ENCODE results near the gene TMEM39A. TPM values are rescaled to one million over a fixed set of nuclear protein-coding genes. Genes with fewer than 3 reads are reported as not detected.

The TMEM39A gene
- total RNA-seq, 1 donor from 2014 or later = 45.6 TPM

GRCh38 chr3:119416873-119417272 is 46.5 kb downstream of the TMEM39A start:
- Mint-ChIP-seq H3K36me3 (ENCODE audit: low read depth) (peaks cover 22% of the 10 kb centered on the region), H3K4me1 (no peaks in the 10 kb centered on the region), H3K9me3 (no peaks in the 10 kb centered on the region), H3K4me3 (no peak overlapping the region), H3K27ac (no peak overlapping the region), H3K27me3 (no peaks in the 10 kb centered on the region)
- TF ChIP-seq CTCF (IDR thresholded peaks at IDR 0.05) = no peak
- ATAC-seq (ENCODE audit: low read depth) = no peak
- intact Hi-C loops (cut with micrococcal nuclease) = no loop called here
- POLR2A ChIA-PET = interaction anchor here (0.6 kb wide), 1 partner anchor 81 kb away, joined by 3 read pairs; no protein-coding TSS in a partner anchor
- DNase-seq = no peak
- CTCF ChIA-PET = no interaction called here

GRCh38 chr3:119413603-119414280 is 49.7 kb downstream of the TMEM39A start:
- ATAC-seq (ENCODE audit: low read depth) (no peak), DNase-seq (no peak)
- POLR2A ChIA-PET = no interaction called here
- Mint-ChIP-seq H3K4me3 (no peak overlapping the region), H3K4me1 (peaks cover 3% of the 10 kb centered on the region), H3K36me3 (ENCODE audit: low read depth) (peaks cover 50% of the 10 kb centered on the region), H3K27me3 (no peaks in the 10 kb centered on the region), H3K27ac (no peak overlapping the region), H3K9me3 (no peaks in the 10 kb centered on the region)
- intact Hi-C loops (cut with micrococcal nuclease) = no loop called here
- CTCF ChIA-PET = no interaction called here
- no peak for TF ChIP-seq CTCF (IDR thresholded peaks at IDR 0.05)

GRCh38 chr3:119409844-119410243 is 53.6 kb downstream of the TMEM39A start:
- ATAC-seq (ENCODE audit: low read depth) (no peak), DNase-seq (no peak)
- intact Hi-C loops (cut with micrococcal nuclease) = no loop called here
- POLR2A ChIA-PET = no interaction called here
- Mint-ChIP-seq H3K36me3 (ENCODE audit: low read depth) (peaks cover 39% of the 10 kb centered on the region), H3K4me3 (no peak overlapping the region), H3K27me3 (no peaks in the 10 kb centered on the region), H3K4me1 (peaks cover 12% of the 10 kb centered on the region), H3K9me3 (no peaks in the 10 kb centered on the region), H3K27ac (no peak overlapping the region)
- CTCF ChIA-PET = no interaction called here
- TF ChIP-seq CTCF (IDR thresholded peaks at IDR 0.05) = no peak

DNA sequence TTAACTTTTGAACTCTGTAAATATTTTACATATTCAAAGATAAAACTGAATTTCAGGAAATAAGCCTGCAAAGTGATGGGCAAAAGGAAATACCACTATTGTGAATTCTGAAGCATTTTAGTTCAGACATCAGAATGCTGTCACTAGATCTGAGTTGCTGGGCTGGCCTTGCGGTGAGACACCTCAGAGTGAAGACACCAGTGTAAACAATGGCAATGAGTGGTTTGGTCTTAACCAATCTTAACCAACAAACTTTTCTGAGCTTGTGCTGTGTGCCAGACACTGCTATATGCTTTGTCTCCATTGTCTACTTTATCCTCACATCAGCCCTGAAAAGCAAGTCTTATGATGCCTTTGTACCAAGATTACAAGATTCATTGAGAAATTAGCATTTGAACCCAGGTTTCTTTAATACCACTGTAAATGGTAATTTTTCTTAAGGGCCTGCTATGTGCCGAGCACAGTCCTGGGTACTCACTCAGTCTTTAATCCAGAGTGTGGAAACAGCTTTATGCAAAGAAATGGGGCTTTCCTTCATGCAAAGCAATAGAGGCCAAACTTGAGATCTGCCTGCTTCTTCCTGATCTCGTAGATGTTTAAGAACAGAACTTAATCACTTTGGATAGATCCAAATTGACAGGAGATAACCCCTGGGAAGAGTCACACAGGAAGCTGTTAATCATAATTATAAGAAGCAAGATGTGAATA is 55.0 kb downstream of the TMEM39A start:
- ChIA-PET CTCF (no interaction called here), POLR2A (interaction anchor here (1.2 kb wide), 1 partner anchor 56 kb away, joined by 3 read pairs; no protein-coding TSS in a partner anchor)
- peak; percentile 64 for ATAC-seq (ENCODE audit: low read depth)

More for the DNA sequence above, 55.0 kb downstream of the TMEM39A start:
- Mint-ChIP-seq H3K36me3 (ENCODE audit: low read depth) (peaks cover 33% of the 10 kb centered on the region), H3K27ac (peak overlapping the region; percentile 68), H3K27me3 (no peaks in the 10 kb centered on the region), H3K4me1 (peaks cover 12% of the 10 kb centered on the region), H3K9me3 (no peaks in the 10 kb centered on the region), H3K4me3 (peak overlapping the region; percentile 13)
- TF ChIP-seq CTCF (IDR thresholded peaks at IDR 0.05) = no peak
- intact Hi-C loops (cut with micrococcal nuclease) = no loop called here
- no peak for DNase-seq

All from activated B cell treated with CpG ODN at 0.5 μM for 24 hours (primary cell).